GM12878 (cell line): ENCODE results near the gene GGACT. TPM values are rescaled to one million over a fixed set of nuclear protein-coding genes. Genes with fewer than 3 reads are reported as not detected.

Experiments used
- ATAC-seq: fragments of 200-7000 bp; cut with Tn5 transposase; 3 replicates; pipeline ENCODE4 v1.9.1; 2020; ENCODE audit warnings: mild to moderate bottlenecking, moderate library complexity
- BruUV-seq: library from RNA; stranded (reverse); fragments of 400-500 nt; replicated peaks from 2 replicates; lab custom pipeline; 2021; lab: Mats Ljungman, UMichigan
- CTCF ChIA-PET: fragments of 300-600 bp; sonication (Branson Sonifier 250); formaldehyde crosslinking; extraction: SDS; loops from one replicate; lab custom pipeline; 2021; ENCODE audit warnings: inconsistent platforms; lab: Yijun Ruan, JAX
- POLR2A ChIA-PET: fragments of 350-600 bp; formaldehyde crosslinking; extraction: SDS; loops from one replicate; lab custom pipeline; 2021; ENCODE audit warnings: inconsistent platforms; lab: Charles Lee
- RAD21 ChIA-PET: fragments of 300-600 bp; sonication (Branson Sonifier 250); formaldehyde crosslinking; loops from one replicate; lab custom pipeline; 2023; ENCODE audit warnings: antibody characterized with exemption; ENCODE audit not compliant: unreplicated experiment; lab: Charles Lee
- SMC1A ChIA-PET: fragments of 300-600 bp; sonication (Branson Sonifier 250); formaldehyde crosslinking; loops from one replicate; lab custom pipeline; 2023; ENCODE audit not compliant: unreplicated experiment, uncharacterized antibody; lab: Charles Lee
- DNase-seq: peaks from one replicate; pipeline ENCODE4 v3.0.0-alpha.2; 2011; ENCODE audit warnings: low read depth, low spot score
- FAIRE-seq: peaks from 3 replicates; lab custom pipeline; 2011; peaks lifted over from hg19 to GRCh38; lab: Jason Lieb, UNC
- H2AFZ ChIP-seq: 2 replicates; pipeline ENCODE4 v1.6.0; 2011; ENCODE audit warnings: low read depth, low read length, control low read depth; ENCODE audit not compliant: control insufficient read depth
- H3K27ac ChIP-seq: 2 replicates; pipeline ENCODE4 v1.5.1; 2011; ENCODE audit warnings: control low read depth; ENCODE audit not compliant: control insufficient read depth, insufficient read depth
- H3K27me3 ChIP-seq, 2 experiments: replicated peaks in 1 of 2; 2 replicates each; pipeline versions ENCODE4 v1.6.0 to v1.6.1; 2011; ENCODE audit warnings: low read length in 1 of 2; ENCODE audit not compliant: control insufficient read depth in 2 of 2, insufficient read depth in 2 of 2
- H3K36me3 ChIP-seq, 2 experiments: 2 replicates each; pipeline ENCODE4 v1.5.1; 2011; ENCODE audit warnings: low read length in 1 of 2; ENCODE audit not compliant: control insufficient read depth in 2 of 2, insufficient read depth in 2 of 2
- H3K4me1 ChIP-seq: 2 replicates; pipeline ENCODE4 v1.6.1; 2011; ENCODE audit warnings: mild to moderate bottlenecking, low read length, moderate library complexity, mixed read lengths; ENCODE audit not compliant: control insufficient read depth, insufficient read depth
- H3K4me2 ChIP-seq: 2 replicates; pipeline ENCODE4 v1.6.0; 2011; ENCODE audit warnings: control low read depth; ENCODE audit not compliant: control insufficient read depth, insufficient read depth
- H3K4me3 ChIP-seq: fragments of 200-600 bp; sonication (generic); 2 replicates; pipeline ENCODE4 v1.5.1; 2016
- H3K79me2 ChIP-seq: 2 replicates; pipeline ENCODE4 v1.6.0; 2011; ENCODE audit warnings: low read length; ENCODE audit not compliant: control insufficient read depth, insufficient read depth
- H3K9ac ChIP-seq: 2 replicates; pipeline ENCODE4 v1.8.0; 2011; ENCODE audit warnings: low read length, control low read depth, mixed read lengths; ENCODE audit not compliant: control insufficient read depth, insufficient read depth
- H3K9me3 ChIP-seq: replicated peaks from 3 replicates; pipeline ENCODE4 v1.5.1; 2011; ENCODE audit warnings: mild to moderate bottlenecking, low read length; ENCODE audit not compliant: control insufficient read depth, insufficient read depth
- H4K20me1 ChIP-seq: 2 replicates; pipeline ENCODE4 v1.6.0; 2011; ENCODE audit not compliant: control insufficient read depth, insufficient read depth
- BCL11A ChIP-seq: IDR thresholded peaks from 2 replicates; pipeline ENCODE4 v1.6.1; 2011; ENCODE audit warnings: low read depth, low read length
- HDGF ChIP-seq: fragments of 450-650 bp; IDR thresholded peaks from 2 replicates; pipeline ENCODE4 v1.6.1; 2016; ENCODE audit warnings: antibody characterized with exemption
- MEF2B ChIP-seq: fragments of 450-650 bp; IDR thresholded peaks from 2 replicates; pipeline ENCODE4 v1.6.1; 2018; ENCODE audit warnings: mild to moderate bottlenecking, moderate library complexity; ENCODE audit not compliant: partially characterized antibody, poor library complexity, severe bottlenecking
- PAX8 ChIP-seq: fragments of 450-650 bp; IDR thresholded peaks from 2 replicates; pipeline ENCODE4 v1.6.1; 2017; ENCODE audit warnings: mild to moderate bottlenecking, moderate library complexity
- STAT3 ChIP-seq: IDR thresholded peaks from 2 replicates; pipeline ENCODE4 v1.6.1; 2011; ENCODE audit warnings: low read depth, low read length, improper control_type of control experiment
- TCF3 ChIP-seq: IDR thresholded peaks from 2 replicates; pipeline ENCODE4 v1.6.1; 2012; ENCODE audit warnings: low read depth, mild to moderate bottlenecking, low read length, borderline replicate concordance; ENCODE audit not compliant: insufficient read depth
- ZZZ3 ChIP-seq: IDR thresholded peaks from 2 replicates; pipeline ENCODE4 v1.6.1; 2011; ENCODE audit warnings: low read depth; ENCODE audit not compliant: control insufficient read depth, insufficient read length
- WGBS: methylation state at CpG from one replicate; pipeline ENCODE4 v1.1.6; 2016; ENCODE audit warnings: low lambda C conversion rate; ENCODE audit not compliant: insufficient replicate concordance, insufficient coverage; ENCODE audit errors: missing lambda C conversion rate; 5-methylcytosine and 5-hydroxymethylcytosine counted together
- in situ Hi-C: fragments of 300-500 bp; cut with MboI; formaldehyde crosslinking; loops from 9 replicates; pipeline ENCODE4 v1.14.3; 2018; ENCODE audit warnings: mixed read lengths
- intact Hi-C: fragments of 100-400 bp; cut with micrococcal nuclease; formaldehyde crosslinking; loops from one replicate; pipeline ENCODE4 v1.14.2; 2022; ENCODE audit not compliant: unreplicated experiment
- polyA plus RNA-seq, 11 experiments: library from polyadenylated mRNA; depleted of rRNA in 4 of 11; unstranded in 6 of 11; stranded (reverse) in 5 of 11; fragments of >200 nt; fragmentation: Nextera tagmentation in 4 of 11; fragmentation: Illumina TruSeq in 1 of 11; extraction: Ambion mirVana in 4 of 11; extraction: Trizol in 1 of 11; gene quantifications; 1 replicate in 1 of 11; 2 replicates in 10 of 11; pipeline versions ENCODE4 v1.2.1 to v1.2.3, GENCODE V29; 2011 to 2016; ENCODE audit warnings: inconsistent platforms in 2 of 11, missing spikeins in 2 of 11, low read depth in 1 of 11
- total RNA-seq, 4 experiments: library from RNA; depleted of rRNA in 3 of 4; stranded (reverse); fragments of >200 nt in 3 of 4; fragmentation: Illumina TruSeq in 1 of 4; extraction: Trizol in 1 of 4; gene quantifications; 2 replicates each; pipeline versions ENCODE4 v1.2.1 to v1.2.3, GENCODE V29; 2013 to 2021
- TF ChIP-seq, protein P1 (sequence below): fragments of 450-650 bp; IDR thresholded peaks from 2 replicates; pipeline ENCODE4 v1.6.1; 2017; ENCODE audit warnings: mild to moderate bottlenecking, moderate library complexity
- TF ChIP-seq, protein P2 (sequence below): fragments of 450-650 bp; IDR thresholded peaks from 2 replicates; pipeline ENCODE4 v1.6.1; 2017; ENCODE audit warnings: mild to moderate bottlenecking
- TF ChIP-seq, protein P3 (sequence below): IDR thresholded peaks from 2 replicates; pipeline ENCODE4 v1.6.1; 2012; ENCODE audit warnings: improper control_type of control experiment, low read depth, low read length; ENCODE audit not compliant: insufficient replicate concordance

GGACT gene
- total and polyA plus RNA-seq, 10 of the 15 experiments (the other 5 are each of a cell fraction or from before 2014, with no cell fraction given) = 0.61 to 8.8 (median 4.2) TPM

DNA sequence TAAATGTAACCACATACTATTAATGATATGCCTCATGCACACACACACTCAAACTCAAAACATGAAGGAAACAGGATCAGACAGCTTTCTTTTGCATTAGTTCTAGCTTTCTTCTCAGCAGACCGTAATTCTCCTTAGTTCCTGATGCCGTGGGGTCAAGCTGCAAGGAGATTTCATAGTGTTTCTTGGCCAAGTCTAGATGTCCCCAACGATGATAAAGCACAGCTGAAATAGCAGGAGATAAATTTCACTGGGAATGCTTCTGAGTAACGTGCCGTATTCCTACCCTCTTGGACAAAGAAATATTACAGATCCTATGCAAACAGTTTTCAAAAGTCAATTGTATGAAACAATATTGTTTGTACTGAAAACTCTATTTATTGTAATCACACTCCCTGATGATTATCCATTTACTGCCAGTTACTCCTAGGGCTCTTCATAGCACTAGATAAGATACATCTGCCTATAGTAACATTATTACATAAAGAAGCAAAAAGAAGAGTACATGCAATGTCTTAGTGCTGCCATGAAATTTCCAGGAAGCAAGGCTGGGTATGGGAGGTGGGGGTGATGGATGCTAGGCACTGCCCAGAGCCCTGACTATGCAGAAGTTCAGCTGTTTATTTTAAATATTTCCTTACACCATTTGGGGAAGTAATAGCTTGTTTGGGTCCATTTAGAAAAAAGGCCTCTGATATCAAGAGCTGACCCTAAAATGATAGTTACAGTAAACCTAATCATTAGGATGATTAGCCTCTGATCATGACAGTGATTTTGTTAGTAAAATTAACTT is 16.5 kb upstream of the GGACT start:
- no peaks in the 10 kb centered on the region for H3K79me2 ChIP-seq
- no peak overlapping the region for H2AFZ ChIP-seq
- no peak for TF ChIP-seq STAT3
- TF ChIP-seq, protein P1, sequence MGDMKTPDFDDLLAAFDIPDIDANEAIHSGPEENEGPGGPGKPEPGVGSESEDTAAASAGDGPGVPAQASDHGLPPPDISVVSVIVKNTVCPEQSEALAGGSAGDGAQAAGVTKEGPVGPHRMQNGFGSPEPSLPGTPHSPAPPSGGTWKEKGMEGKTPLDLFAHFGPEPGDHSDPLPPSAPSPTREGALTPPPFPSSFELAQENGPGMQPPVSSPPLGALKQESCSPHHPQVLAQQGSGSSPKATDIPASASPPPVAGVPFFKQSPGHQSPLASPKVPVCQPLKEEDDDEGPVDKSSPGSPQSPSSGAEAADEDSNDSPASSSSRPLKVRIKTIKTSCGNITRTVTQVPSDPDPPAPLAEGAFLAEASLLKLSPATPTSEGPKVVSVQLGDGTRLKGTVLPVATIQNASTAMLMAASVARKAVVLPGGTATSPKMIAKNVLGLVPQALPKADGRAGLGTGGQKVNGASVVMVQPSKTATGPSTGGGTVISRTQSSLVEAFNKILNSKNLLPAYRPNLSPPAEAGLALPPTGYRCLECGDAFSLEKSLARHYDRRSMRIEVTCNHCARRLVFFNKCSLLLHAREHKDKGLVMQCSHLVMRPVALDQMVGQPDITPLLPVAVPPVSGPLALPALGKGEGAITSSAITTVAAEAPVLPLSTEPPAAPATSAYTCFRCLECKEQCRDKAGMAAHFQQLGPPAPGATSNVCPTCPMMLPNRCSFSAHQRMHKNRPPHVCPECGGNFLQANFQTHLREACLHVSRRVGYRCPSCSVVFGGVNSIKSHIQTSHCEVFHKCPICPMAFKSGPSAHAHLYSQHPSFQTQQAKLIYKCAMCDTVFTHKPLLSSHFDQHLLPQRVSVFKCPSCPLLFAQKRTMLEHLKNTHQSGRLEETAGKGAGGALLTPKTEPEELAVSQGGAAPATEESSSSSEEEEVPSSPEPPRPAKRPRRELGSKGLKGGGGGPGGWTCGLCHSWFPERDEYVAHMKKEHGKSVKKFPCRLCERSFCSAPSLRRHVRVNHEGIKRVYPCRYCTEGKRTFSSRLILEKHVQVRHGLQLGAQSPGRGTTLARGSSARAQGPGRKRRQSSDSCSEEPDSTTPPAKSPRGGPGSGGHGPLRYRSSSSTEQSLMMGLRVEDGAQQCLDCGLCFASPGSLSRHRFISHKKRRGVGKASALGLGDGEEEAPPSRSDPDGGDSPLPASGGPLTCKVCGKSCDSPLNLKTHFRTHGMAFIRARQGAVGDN = no peak
- no peak for TF ChIP-seq ZZZ3
- TF ChIP-seq HDGF = no peak
- no peak for TF ChIP-seq TCF3
- TF ChIP-seq PAX8 = no peak
- TF ChIP-seq MEF2B = no peak
- TF ChIP-seq, protein P2, sequence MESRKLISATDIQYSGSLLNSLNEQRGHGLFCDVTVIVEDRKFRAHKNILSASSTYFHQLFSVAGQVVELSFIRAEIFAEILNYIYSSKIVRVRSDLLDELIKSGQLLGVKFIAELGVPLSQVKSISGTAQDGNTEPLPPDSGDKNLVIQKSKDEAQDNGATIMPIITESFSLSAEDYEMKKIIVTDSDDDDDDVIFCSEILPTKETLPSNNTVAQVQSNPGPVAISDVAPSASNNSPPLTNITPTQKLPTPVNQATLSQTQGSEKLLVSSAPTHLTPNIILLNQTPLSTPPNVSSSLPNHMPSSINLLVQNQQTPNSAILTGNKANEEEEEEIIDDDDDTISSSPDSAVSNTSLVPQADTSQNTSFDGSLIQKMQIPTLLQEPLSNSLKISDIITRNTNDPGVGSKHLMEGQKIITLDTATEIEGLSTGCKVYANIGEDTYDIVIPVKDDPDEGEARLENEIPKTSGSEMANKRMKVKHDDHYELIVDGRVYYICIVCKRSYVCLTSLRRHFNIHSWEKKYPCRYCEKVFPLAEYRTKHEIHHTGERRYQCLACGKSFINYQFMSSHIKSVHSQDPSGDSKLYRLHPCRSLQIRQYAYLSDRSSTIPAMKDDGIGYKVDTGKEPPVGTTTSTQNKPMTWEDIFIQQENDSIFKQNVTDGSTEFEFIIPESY = no peak
- TF ChIP-seq, protein P3, sequence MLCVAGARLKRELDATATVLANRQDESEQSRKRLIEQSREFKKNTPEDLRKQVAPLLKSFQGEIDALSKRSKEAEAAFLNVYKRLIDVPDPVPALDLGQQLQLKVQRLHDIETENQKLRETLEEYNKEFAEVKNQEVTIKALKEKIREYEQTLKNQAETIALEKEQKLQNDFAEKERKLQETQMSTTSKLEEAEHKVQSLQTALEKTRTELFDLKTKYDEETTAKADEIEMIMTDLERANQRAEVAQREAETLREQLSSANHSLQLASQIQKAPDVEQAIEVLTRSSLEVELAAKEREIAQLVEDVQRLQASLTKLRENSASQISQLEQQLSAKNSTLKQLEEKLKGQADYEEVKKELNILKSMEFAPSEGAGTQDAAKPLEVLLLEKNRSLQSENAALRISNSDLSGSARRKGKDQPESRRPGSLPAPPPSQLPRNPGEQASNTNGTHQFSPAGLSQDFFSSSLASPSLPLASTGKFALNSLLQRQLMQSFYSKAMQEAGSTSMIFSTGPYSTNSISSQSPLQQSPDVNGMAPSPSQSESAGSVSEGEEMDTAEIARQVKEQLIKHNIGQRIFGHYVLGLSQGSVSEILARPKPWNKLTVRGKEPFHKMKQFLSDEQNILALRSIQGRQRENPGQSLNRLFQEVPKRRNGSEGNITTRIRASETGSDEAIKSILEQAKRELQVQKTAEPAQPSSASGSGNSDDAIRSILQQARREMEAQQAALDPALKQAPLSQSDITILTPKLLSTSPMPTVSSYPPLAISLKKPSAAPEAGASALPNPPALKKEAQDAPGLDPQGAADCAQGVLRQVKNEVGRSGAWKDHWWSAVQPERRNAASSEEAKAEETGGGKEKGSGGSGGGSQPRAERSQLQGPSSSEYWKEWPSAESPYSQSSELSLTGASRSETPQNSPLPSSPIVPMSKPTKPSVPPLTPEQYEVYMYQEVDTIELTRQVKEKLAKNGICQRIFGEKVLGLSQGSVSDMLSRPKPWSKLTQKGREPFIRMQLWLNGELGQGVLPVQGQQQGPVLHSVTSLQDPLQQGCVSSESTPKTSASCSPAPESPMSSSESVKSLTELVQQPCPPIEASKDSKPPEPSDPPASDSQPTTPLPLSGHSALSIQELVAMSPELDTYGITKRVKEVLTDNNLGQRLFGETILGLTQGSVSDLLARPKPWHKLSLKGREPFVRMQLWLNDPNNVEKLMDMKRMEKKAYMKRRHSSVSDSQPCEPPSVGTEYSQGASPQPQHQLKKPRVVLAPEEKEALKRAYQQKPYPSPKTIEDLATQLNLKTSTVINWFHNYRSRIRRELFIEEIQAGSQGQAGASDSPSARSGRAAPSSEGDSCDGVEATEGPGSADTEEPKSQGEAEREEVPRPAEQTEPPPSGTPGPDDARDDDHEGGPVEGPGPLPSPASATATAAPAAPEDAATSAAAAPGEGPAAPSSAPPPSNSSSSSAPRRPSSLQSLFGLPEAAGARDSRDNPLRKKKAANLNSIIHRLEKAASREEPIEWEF = no peak
- no peak for TF ChIP-seq BCL11A
- no peak overlapping the region for H3K4me3 ChIP-seq
- WGBS = 85% methylated on average over 5 of the region's 5 CpGs
- H3K36me3 ChIP-seq = no peaks in the 10 kb centered on the region
- H4K20me1 ChIP-seq = no peaks in the 10 kb centered on the region
- H3K4me1 ChIP-seq = peaks cover 18% of the 10 kb centered on the region
- POLR2A ChIA-PET = no interaction called here
- CTCF ChIA-PET = interaction anchor here (0.8 to 1.1 kb wide), 2 partner anchors 10 to 32 kb away, joined by 3 to 7 read pairs; no protein-coding TSS in a partner anchor
- no peak overlapping the region for H3K9ac ChIP-seq
- SMC1A ChIA-PET = interaction anchor here (1.0 kb wide), 1 partner anchor 9 kb away, joined by 4 read pairs; no protein-coding TSS in a partner anchor
- no TSS peak for BruUV-seq
- FAIRE-seq = no peak
- RAD21 ChIA-PET = no interaction called here
- DNase-seq = no peak
- ATAC-seq = no peak
- intact Hi-C loops (no loop called here), in situ Hi-C loops (no loop called here)
- H3K4me2 ChIP-seq = no peak overlapping the region
- no peaks in the 10 kb centered on the region for H3K27me3 ChIP-seq
- no peaks in the 10 kb centered on the region for H3K9me3 ChIP-seq
- no peak overlapping the region for H3K27ac ChIP-seq
